GM04503 (cell line): ENCODE results near the gene SLC10A2.

Source experiments
- DNase-seq: peaks from one replicate; pipeline ENCODE4 v3.0.0-alpha.2; 2012; ENCODE audit warnings: low read depth

SLC10A2 gene

GRCh38 chr13:103046676-103047075 lies 19.5 kb downstream of the SLC10A2 start:
- DNase-seq: no peak

DNA sequence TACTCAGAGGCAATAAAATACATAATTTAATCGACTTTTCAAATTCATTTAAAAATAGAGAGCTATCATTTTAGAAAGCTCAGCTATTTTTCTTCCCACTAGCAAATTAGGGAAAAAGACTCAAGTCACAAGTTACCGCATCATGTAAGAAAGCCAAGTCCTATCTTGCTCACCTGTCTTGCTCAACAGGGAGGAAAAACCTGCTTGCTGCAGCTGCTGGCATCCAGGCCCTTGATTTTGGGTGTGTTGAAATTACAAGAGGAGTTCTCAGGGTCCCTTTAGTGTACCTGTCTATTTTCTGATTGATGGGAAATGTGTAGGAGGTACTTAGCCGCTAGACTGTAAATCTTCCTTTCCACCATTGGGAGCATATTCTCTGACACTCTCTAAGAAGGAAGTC lies 22.2 kb downstream of the SLC10A2 start:
- no peak for DNase-seq

- DNase-seq: no peak
Measured at GRCh38 chr13:103040006-103040405, 26.2 kb downstream of the SLC10A2 start.

- no peak for DNase-seq
Measured at GRCh38 chr13:103039183-103039582, 27.0 kb downstream of the SLC10A2 start.

- DNase-seq: no peak
Measured at GRCh38 chr13:103036268-103036667, 29.9 kb downstream of the SLC10A2 start.

DNA sequence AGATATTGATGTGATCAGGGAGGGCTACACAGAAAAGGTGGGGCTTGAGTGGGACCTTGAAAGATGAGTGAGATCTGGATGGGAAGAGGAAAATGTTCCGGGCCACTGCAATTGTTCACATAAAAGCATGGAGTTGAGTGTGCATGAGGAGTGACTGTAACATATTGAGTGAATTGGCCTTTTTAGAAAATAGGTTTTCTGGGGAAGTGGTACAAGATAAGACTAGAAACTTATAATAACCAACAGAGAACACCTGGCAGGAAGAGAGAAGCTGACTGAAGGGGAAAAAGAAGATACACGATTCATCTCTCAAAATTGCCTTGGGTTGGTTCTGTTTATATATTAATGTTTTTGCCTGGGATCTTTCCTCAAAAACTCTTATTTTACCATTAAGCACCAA lies 32.2 kb downstream of the SLC10A2 start:
- no peak for DNase-seq

- no peak for DNase-seq
Measured at GRCh38 chr13:103031332-103031873, 34.8 kb downstream of the SLC10A2 start.

GRCh38 chr13:103030776-103031175 lies 35.4 kb downstream of the SLC10A2 start:
- no peak for DNase-seq

DNA sequence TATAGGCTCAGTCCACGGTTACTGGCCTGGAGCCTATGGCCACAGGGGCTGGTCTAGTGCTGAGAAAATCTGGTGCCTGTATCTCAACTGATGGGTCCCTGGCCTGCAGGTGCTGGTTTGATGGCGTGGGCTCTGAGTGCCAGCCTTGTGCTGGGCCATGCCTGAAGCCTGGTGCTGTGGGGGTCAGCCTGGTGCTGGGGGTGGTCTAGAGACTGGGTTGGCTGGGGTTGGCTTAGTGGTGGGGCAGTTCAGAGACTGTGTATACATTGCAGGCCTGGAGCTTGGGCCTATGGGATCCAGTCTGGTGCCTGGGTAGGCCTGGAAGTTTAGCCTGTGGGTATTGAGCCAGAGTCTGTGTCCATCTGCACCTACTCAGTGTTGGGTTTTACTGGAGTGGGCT lies 36.4 kb downstream of the SLC10A2 start:
- no peak for DNase-seq

DNA sequence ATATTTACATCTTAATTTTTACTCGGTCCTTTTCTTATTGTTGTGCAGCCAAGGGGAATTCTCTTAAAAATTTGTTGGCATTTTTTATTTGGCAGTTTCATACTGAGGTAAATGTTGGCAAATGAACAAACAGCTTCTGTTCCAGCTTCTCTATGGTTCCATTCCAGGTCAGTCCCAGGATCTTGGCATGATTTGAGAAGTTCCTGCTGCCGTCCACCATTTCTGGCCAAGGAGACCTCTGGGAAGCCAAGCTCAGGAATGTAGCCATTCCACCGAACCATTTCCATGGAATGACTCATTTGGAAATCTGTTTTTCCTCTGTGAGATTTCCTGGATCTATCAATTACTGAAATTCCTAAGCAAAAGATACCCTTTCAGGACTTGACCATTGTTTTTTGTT lies 43.9 kb downstream of the SLC10A2 start:
- no peak for DNase-seq

DNA sequence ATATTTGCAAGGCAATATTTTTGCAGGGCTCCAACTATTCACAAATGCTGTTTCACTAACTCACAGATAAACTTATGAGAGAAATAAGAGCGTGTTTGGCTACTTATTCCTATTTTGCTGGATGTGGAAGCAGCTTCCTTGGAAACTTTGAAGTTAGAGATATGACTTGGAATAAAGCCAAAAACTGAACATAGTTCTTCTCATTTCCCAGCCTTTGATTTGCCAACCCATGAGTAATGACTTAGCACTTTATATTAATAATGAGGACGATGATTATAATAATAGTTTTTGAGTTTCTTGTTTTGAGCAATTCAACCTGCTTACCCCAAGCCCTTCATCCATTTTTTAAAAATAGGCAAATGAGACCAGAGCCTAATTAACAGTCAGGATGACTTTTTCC lies 47.7 kb downstream of the SLC10A2 start:
- no peak for DNase-seq

GRCh38 chr13:103012646-103013045 lies 53.6 kb downstream of the SLC10A2 start:
- DNase-seq: no peak

- DNase-seq: no peak
Measured at GRCh38 chr13:103009051-103009840, 57.0 kb downstream of the SLC10A2 start.

- no peak for DNase-seq
Measured at GRCh38 chr13:103007427-103007762, 58.8 kb downstream of the SLC10A2 start.

- no peak for DNase-seq
Measured at GRCh38 chr13:103006641-103007426, 59.4 kb downstream of the SLC10A2 start.

DNA sequence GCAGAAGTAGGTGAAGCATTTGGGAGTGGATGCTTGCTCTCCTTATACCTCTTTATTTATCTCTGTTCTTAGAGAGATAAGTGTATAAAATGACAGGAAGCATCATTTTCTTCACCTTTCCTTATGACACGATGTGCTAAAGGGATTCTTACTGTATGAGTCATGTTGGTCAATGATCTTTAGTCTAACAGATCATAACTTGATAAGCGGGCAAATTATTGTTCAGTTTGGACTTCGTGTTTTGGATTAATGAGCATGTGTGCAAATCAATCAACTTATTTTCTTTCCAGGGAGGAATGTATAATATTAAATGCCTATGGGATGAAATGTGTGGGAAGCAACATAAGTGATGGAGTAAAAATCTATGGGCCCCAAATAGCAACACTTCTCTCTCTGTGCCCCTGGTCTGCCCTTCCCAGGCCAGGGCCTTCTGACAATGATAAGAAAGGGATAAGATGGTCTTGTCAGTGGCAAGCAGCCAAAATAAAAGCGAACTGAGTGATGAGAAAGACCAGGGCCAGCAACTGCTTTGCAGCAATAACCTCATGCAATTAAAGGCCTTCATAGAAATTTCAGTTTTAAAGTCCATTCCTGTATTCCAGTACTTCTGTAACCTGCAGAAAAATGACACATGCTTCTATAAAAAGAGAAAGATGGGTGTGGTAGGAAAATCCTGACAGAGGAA lies 61.4 kb downstream of the SLC10A2 start:
- no peak for DNase-seq

- DNase-seq: no peak
Measured at GRCh38 chr13:103003631-103004030, 62.6 kb downstream of the SLC10A2 start.

DNA sequence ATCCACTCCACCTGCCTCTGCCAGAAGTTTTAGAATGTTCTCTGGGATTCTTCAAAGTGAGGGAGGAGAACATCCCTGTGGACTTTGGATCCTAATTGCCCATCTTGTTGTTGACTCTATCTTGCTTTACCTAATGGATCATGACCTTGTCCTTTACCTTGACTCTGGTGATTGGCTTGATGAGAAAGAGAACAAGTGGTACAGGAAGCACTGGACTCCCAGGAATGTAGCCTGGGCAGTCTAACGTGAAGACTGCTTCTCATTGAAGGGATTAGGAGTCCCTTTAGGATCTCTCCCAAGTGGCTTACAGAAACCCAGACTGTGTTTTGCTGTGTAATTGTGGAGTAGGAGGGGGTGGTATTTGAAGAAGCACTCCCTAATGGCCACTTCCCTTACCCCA lies 63.9 kb downstream of the SLC10A2 start:
- DNase-seq: no peak

DNA sequence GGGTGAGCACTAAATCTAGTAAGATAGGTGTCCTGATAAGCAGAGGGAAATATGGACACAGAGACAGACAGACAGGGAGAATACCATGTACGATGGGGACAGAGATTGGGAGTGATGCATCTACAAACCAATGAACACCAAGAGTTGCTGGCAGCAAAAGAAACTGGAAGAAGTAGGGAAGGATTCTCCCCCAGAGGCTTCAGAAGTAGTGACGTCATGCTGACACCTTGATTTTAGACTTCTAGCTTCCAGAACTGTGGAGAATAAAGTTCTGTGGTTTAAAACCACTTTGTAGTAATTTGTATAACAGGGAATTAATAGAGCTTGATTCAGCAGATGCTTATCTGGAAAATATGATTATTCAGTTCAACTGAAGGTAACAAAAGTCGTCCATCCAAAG lies 66.1 kb downstream of the SLC10A2 start:
- no peak for DNase-seq

DNA sequence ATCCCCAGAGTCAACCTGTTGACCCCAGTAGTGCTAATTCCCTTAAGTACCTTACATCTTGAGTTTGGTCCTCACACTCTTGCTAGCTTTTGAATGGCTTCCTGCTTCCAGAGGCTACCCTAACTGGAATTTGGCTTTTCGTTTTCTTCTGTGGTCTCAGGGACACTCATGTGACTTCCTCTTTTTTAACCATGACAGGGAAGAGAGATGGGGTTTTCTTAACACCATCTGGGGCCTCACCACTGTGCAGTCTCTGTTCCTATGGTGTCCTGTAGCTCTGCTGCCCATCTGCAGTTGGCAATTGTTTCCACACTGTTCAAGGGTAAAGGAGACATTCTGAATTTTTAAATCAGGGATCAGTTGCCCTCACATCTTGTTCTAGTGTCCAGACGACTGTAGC lies 66.7 kb downstream of the SLC10A2 start:
- no peak for DNase-seq
